Naive thymus-derived CD4-positive, alpha-beta T cell (primary cell): Measurements from ENCODE around the gene S100A2. TPM values are rescaled to one million over a fixed set of nuclear protein-coding genes. Genes with fewer than 3 reads are reported as not detected.
A peak's percentile ranks its signal among the peaks of the same experiment; 100 is the strongest.

ENCODE experiments used
- ATAC-seq: fragments of 150-1000 bp; cut with Tn5 transposase; 2 replicates; pipeline ENCODE4 v1.10.0; 2021; ENCODE audit warnings: mild to moderate bottlenecking, moderate library complexity
- CTCF ChIA-PET: fragments of 350-600 bp; sonication (Branson Sonifier 250); formaldehyde crosslinking; loops from one replicate; lab custom pipeline; 2021; ENCODE audit warnings: antibody characterized with exemption; lab: Charles Lee
- POLR2A ChIA-PET: fragments of 350-600 bp; sonication (Branson Sonifier 250); formaldehyde crosslinking; loops from one replicate; lab custom pipeline; 2021; ENCODE audit warnings: antibody characterized with exemption, inconsistent platforms; lab: Charles Lee
- DNase-seq, 9 donors: peaks; one replicate each; pipeline versions ENCODE4 v3.0.0 to v3.0.0-alpha.2; 2020 to 2022; ENCODE audit warnings: mixed read lengths in 1 of 9
- H3K27ac ChIP-seq: one replicate; pipeline ENCODE4 v1.7.0; 2013; ENCODE audit warnings: mild to moderate bottlenecking, low read depth, low read length, moderate library complexity
- H3K27me3 ChIP-seq, 2 donors: one replicate each; pipeline ENCODE4 v1.7.0; 2013; ENCODE audit warnings: low read length in 2 of 2, mild to moderate bottlenecking in 2 of 2, moderate library complexity in 2 of 2; ENCODE audit not compliant: control insufficient read depth in 2 of 2, insufficient read depth in 2 of 2
- H3K36me3 ChIP-seq, 3 experiments: 1 replicate in 2 of 3; 2 replicates in 1 of 3; pipeline ENCODE4 v1.7.0; 2013; ENCODE audit warnings: low read length in 3 of 3, mild to moderate bottlenecking in 3 of 3, moderate library complexity in 1 of 3; ENCODE audit not compliant: insufficient read depth in 3 of 3, control insufficient read depth in 2 of 3
- H3K4me1 ChIP-seq, 2 donors: one replicate each; pipeline ENCODE4 v1.7.0; 2013; ENCODE audit warnings: low read length in 2 of 2, mild to moderate bottlenecking in 2 of 2, moderate library complexity in 1 of 2; ENCODE audit not compliant: control insufficient read depth in 2 of 2, insufficient read depth in 2 of 2
- H3K4me3 ChIP-seq: 2 replicates; pipeline ENCODE4 v1.7.0; 2013; ENCODE audit warnings: mild to moderate bottlenecking, low read length
- H3K9me3 ChIP-seq, 3 experiments: 1 replicate in 2 of 3; 2 replicates in 1 of 3; pipeline ENCODE4 v1.7.0; 2013; ENCODE audit warnings: low read length in 3 of 3; ENCODE audit not compliant: control insufficient read depth in 2 of 3
- H3K27ac Mint-ChIP-seq, 9 donors: one replicate each; pipeline ENCODE4 v1.8.0; 2020 to 2022; ENCODE audit warnings: mixed read lengths in 9 of 9, mild to moderate bottlenecking in 8 of 9, moderate library complexity in 5 of 9, inconsistent platforms in 2 of 9
- H3K27me3 Mint-ChIP-seq, 5 donors: one replicate each; pipeline ENCODE4 v1.8.0; 2021 to 2022; ENCODE audit warnings: mixed read lengths in 5 of 5, mild to moderate bottlenecking in 1 of 5
- H3K36me3 Mint-ChIP-seq, 5 donors: one replicate each; pipeline ENCODE4 v1.8.0; 2020 to 2022; ENCODE audit warnings: mixed read lengths in 5 of 5, mild to moderate bottlenecking in 3 of 5, inconsistent platforms in 1 of 5
- H3K4me1 Mint-ChIP-seq, 7 donors: one replicate each; pipeline ENCODE4 v1.8.0; 2020 to 2022; ENCODE audit warnings: mixed read lengths in 7 of 7, mild to moderate bottlenecking in 3 of 7, inconsistent platforms in 1 of 7
- H3K4me3 Mint-ChIP-seq, 10 donors: one replicate each; pipeline ENCODE4 v1.8.0; 2020 to 2022; ENCODE audit warnings: mild to moderate bottlenecking in 10 of 10, mixed read lengths in 10 of 10, moderate library complexity in 6 of 10, inconsistent platforms in 2 of 10
- H3K9me3 Mint-ChIP-seq, 11 donors: one replicate each; pipeline ENCODE4 v1.8.0; 2020 to 2022; ENCODE audit warnings: mixed read lengths in 11 of 11, mild to moderate bottlenecking in 4 of 11, inconsistent platforms in 1 of 11, moderate library complexity in 1 of 11
- intact Hi-C, 2 donors: fragments of 100-400 bp; cut with micrococcal nuclease; formaldehyde crosslinking; loops; one replicate each; pipeline ENCODE4 v1.15.1; 2023
- polyA plus RNA-seq, 2 donors: library from polyadenylated mRNA; unstranded; fragments of 300-500 nt; fragmentation: Illumina TruSeq; gene quantifications; one replicate each; pipeline ENCODE4 v1.2.3, GENCODE V29; 2021
- total RNA-seq, 6 experiments: library from RNA in 5 of 6; stranded (reverse) in 5 of 6; gene quantifications; 1 replicate in 5 of 6; 2 replicates in 1 of 6; pipeline ENCODE4 v1.2.3 and lab custom pipeline; 2021 to 2026

Gene S100A2
- total and polyA plus RNA-seq, 7 experiments from 2014 or later: 1.1 TPM; not detected in 6

DNA sequence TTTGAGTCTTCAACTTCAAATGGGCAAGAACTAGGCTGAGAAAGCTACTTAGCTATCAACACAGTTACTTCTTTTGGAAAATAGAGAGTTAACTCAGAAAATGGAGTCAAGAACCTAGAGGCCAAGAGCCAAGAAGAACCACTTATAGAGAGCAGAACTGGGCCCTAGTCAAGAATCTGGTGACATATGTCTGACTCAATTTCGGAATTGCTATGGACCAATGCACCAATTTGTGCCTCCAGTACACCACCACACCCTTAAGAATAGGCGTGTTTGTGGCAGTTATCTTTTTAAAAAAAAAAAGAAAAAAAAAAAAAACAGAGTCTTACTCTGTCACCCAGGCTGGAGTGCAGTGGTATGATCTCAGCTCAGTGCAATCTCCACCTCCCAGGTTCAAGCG is 7.8 kb downstream of the S100A2 start:
- Histone ChIP-seq H3K36me3 (no peaks in the 10 kb centered on the region), H3K4me1 (no peaks in the 10 kb centered on the region), H3K27me3 (no peaks in the 10 kb centered on the region), H3K4me3 (no peak overlapping the region), H3K9me3 (no peaks in the 10 kb centered on the region), H3K27ac (no peak overlapping the region)
- no peaks in the 10 kb centered on the region for H3K27me3 Mint-ChIP-seq
- ChIA-PET POLR2A (interaction anchor here (1.3 kb wide), 1 partner anchor 13 kb away, joined by 3 read pairs; no protein-coding TSS in a partner anchor), CTCF (interaction anchor here (0.7 to 1.1 kb wide), 3 partner anchors 18 to 23 kb away, joined by 3 to 5 read pairs (median 3); partner anchors contain the start of gene S100A6)
- no peak overlapping the region for H3K27ac Mint-ChIP-seq
- H3K4me3 Mint-ChIP-seq: no peak overlapping the region
- DNase-seq: no peak
- ATAC-seq: no peak
- intact Hi-C loops: no loop called here
- no peaks in the 10 kb centered on the region for H3K36me3 Mint-ChIP-seq
- peaks cover 0 to 19% (median 7%) of the 10 kb centered on the region in 7 donors for H3K4me1 Mint-ChIP-seq
- peaks cover 0 to 1% (median 0%) of the 10 kb centered on the region in 11 donors for H3K9me3 Mint-ChIP-seq

DNA sequence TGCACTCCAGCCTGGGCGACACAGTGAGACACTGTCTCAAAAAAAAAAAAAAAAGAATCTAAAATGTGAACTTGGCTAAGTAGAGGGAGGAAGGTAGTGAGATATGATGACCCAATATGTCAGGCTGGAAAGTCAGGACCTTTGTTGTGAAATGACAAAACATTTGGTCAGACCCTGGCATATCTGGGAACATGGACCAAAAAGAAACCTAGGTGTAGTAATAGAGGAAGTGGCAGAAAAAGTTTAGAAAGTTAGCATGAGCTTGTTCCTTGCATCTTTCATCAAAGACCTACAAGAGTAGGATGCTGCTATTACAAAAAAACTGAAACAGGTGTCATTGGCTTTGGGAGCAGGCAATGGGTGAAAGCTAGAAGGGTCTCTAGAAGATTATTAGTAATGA is 9.3 kb downstream of the S100A2 start:
- H3K27ac ChIP-seq: no peak overlapping the region
- H3K9me3 Mint-ChIP-seq: peaks cover 0 to 1% (median 0%) of the 10 kb centered on the region in 11 donors
- CTCF ChIA-PET: interaction anchor here (1.1 to 1.3 kb wide), 2 partner anchors 12 to 21 kb away, joined by 3 to 5 read pairs; no protein-coding TSS in a partner anchor
- POLR2A ChIA-PET: interaction anchor here (0.9 kb wide), 1 partner anchor 21 kb away, joined by 3 read pairs; no protein-coding TSS in a partner anchor
- no peaks in the 10 kb centered on the region for H3K36me3 ChIP-seq
- ATAC-seq (no peak), DNase-seq (no peak)
- H3K27me3 Mint-ChIP-seq: no peaks in the 10 kb centered on the region
- H3K36me3 Mint-ChIP-seq: no peaks in the 10 kb centered on the region
- H3K27ac Mint-ChIP-seq: peak overlapping the region in 2 of 9 donors; percentile 18 to 70
- no peaks in the 10 kb centered on the region for H3K4me1 ChIP-seq
- H3K9me3 ChIP-seq: no peaks in the 10 kb centered on the region
- H3K4me3 ChIP-seq: no peak overlapping the region
- intact Hi-C loops: no loop called here
- peaks cover 0 to 16% (median 7%) of the 10 kb centered on the region in 7 donors for H3K4me1 Mint-ChIP-seq
- no peak overlapping the region for H3K4me3 Mint-ChIP-seq
- no peaks in the 10 kb centered on the region for H3K27me3 ChIP-seq

DNA sequence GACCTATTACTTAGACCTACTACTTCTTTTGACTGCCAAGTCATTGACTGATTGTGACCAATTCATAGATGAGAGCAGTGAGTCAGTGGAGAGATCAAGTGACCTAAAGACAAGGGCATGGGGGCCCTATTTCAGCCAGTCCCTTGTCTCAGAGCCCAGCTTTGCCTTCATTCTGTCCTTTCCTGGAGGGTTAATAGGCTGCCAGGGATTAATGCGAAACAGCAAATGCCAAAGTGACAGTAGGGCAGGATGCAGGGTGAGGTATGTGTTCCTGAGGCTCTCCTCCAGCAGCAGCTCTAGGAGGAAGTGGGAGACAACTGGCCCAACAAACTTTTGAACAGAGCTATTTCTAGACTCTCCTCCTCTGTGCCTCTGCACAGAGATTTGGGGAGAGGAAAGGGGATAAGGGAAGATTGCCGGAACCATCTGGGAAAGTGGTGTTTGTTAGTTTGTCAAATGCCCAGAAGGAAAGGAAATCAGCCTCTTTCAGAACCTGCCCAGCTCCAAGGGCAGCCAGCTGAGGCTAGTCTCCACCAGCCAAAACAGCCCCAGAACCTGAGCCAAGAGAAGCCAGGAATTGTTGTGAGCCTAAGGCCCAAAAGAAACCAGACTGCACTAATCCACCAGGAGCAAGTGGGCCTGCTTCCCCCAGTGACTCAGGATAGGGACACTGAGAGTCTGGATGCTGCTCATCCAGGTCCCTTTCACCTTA is 11.7 kb downstream of the S100A2 start:
- ChIA-PET CTCF (interaction anchor here (1.1 kb wide), 1 partner anchor 19 kb away, joined by 3 read pairs; no protein-coding TSS in a partner anchor), POLR2A (interaction anchor here (2.7 to 3.2 kb wide), 2 partner anchors 9 to 14 kb away, joined by 10 to 15 read pairs; partner anchors contain the start of genes S100A4 and S100A5)
- ATAC-seq (peak; percentile 53), DNase-seq (no peak)
- Mint-ChIP-seq H3K4me1 (peaks cover 1 to 24% (median 7%) of the 10 kb centered on the region in 7 donors), H3K36me3 (no peaks in the 10 kb centered on the region), H3K27ac (no peak overlapping the region), H3K9me3 (peaks cover 0 to 1% (median 0%) of the 10 kb centered on the region in 11 donors), H3K4me3 (no peak overlapping the region), H3K27me3 (no peaks in the 10 kb centered on the region)
- no peaks in the 10 kb centered on the region for H3K9me3 ChIP-seq
- H3K4me3 ChIP-seq: no peak overlapping the region
- no peaks in the 10 kb centered on the region for H3K27me3 ChIP-seq
- no peaks in the 10 kb centered on the region for H3K36me3 ChIP-seq
- intact Hi-C loops: no loop called here
- no peaks in the 10 kb centered on the region for H3K4me1 ChIP-seq
- no peak overlapping the region for H3K27ac ChIP-seq

DNA sequence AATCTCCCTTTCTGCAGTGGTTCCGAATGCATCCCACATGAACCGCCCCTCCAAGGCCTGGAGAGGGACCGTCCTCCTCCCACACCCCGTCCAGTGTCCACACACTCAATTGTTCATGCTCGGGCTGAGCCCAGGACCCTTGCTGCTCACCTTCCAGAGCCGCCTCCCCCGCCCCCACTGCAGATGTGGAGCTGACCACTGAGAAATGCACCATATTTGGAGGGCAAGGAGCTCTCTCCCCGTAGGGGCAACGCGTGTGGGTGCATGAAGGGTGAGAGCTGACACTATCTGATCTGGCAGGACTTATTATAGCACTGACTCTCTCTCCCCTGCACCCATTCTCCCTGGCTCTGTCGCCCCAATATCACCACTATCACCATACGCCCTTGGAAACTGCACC is 12.5 kb downstream of the S100A2 start:
- Mint-ChIP-seq H3K27ac (no peak overlapping the region), H3K4me1 (peaks cover 8 to 33% (median 13%) of the 10 kb centered on the region in 7 donors), H3K27me3 (no peaks in the 10 kb centered on the region), H3K36me3 (no peaks in the 10 kb centered on the region), H3K4me3 (no peak overlapping the region), H3K9me3 (peaks cover 0 to 1% (median 0%) of the 10 kb centered on the region in 11 donors)
- DNase-seq: no peak
- Histone ChIP-seq H3K36me3 (no peaks in the 10 kb centered on the region), H3K4me1 (no peaks in the 10 kb centered on the region), H3K4me3 (no peak overlapping the region), H3K9me3 (no peaks in the 10 kb centered on the region), H3K27me3 (no peaks in the 10 kb centered on the region), H3K27ac (no peak overlapping the region)
- intact Hi-C loops: no loop called here
- ChIA-PET CTCF (interaction anchor here (1.3 kb wide), 1 partner anchor 20 kb away, joined by 4 read pairs; no protein-coding TSS in a partner anchor), POLR2A (interaction anchor here (2.7 to 3.2 kb wide), 2 partner anchors 8 to 13 kb away, joined by 10 to 15 read pairs; partner anchors contain the start of genes S100A4 and S100A5)
- ATAC-seq: no peak

DNA sequence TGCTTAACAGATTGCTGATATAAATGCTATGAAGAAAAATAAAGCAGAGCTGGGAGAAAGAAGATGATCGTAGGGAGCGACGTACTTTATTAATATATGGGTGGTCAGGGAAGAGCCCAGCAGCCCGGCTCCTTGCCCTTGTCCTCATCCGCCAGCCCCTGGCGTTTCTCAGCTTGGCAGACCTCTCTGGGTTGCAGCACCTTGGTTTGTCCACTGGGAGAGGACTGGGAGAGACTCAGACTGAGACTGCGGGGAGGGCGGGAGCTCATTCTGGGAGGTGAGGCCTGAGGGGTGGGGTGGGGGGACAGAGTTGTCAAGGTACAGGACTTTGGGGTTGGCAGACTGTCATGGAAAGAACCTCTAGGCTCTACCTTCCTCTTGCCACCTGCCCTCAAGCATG is 13.3 kb downstream of the S100A2 start:
- no peaks in the 10 kb centered on the region for H3K36me3 Mint-ChIP-seq
- H3K4me1 ChIP-seq: no peaks in the 10 kb centered on the region
- no peak overlapping the region for H3K4me3 Mint-ChIP-seq
- H3K27me3 ChIP-seq: no peaks in the 10 kb centered on the region
- no peak overlapping the region for H3K4me3 ChIP-seq
- H3K9me3 ChIP-seq: no peaks in the 10 kb centered on the region
- intact Hi-C loops: no loop called here
- ATAC-seq (no peak), DNase-seq (no peak)
- H3K36me3 ChIP-seq: no peaks in the 10 kb centered on the region
- no peaks in the 10 kb centered on the region for H3K27me3 Mint-ChIP-seq
- CTCF ChIA-PET: interaction anchor here (1.3 to 2.3 kb wide), 2 partner anchors 19 kb away, joined by 4 to 7 read pairs; no protein-coding TSS in a partner anchor
- no peak overlapping the region for H3K27ac ChIP-seq
- H3K9me3 Mint-ChIP-seq: peaks cover 0 to 1% (median 0%) of the 10 kb centered on the region in 11 donors
- no peak overlapping the region for H3K27ac Mint-ChIP-seq
- peaks cover 9 to 40% (median 15%) of the 10 kb centered on the region in 7 donors for H3K4me1 Mint-ChIP-seq
- POLR2A ChIA-PET: interaction anchor here (1.9 to 2.7 kb wide), 3 partner anchors 9 to 18 kb away, joined by 4 to 28 read pairs (median 10); partner anchors contain the start of genes S100A5 and S100A6

DNA sequence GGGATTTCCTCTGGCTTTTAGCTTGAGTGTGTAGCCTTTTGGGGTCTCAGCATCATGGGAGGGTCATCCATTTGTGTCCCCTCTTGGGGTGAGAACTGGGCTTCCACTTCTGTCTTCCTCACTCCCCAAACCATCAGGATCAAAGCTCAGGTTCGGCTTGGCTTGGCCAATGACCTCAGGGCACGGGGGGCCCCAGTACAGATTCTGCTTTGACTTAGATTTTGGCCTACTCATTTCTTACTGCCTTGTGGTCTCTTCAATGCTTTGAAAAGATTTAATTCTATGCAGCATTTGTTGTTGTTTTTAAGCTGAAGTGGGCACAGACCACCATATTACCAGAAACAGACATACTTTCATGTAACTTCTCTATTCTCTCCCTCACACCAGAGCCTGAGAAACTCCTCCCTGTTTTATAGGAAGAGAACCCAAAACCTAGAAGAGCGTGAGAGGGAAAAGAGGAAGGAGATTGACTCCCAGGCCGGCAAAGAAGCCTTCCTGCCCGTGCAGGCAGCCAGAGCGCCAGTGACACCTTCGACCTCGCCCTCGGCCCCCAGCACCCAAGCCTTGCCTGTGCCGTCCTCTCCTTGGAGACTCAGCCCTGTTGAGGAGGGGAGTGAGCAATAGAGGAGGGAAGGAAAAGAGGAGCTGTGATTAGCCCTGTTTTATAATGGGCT is 14.7 kb downstream of the S100A2 start:
- H3K27me3 ChIP-seq: no peaks in the 10 kb centered on the region
- Mint-ChIP-seq H3K27me3 (no peaks in the 10 kb centered on the region), H3K4me1 (peaks cover 17 to 42% (median 23%) of the 10 kb centered on the region in 7 donors), H3K9me3 (peaks cover 0 to 1% (median 0%) of the 10 kb centered on the region in 11 donors), H3K4me3 (no peak overlapping the region), H3K27ac (peak overlapping the region in 2 of 9 donors; percentile 8 to 61), H3K36me3 (no peaks in the 10 kb centered on the region)
- CTCF ChIA-PET: interaction anchor here (0.9 to 2.3 kb wide), 5 partner anchors 10 to 19 kb away, joined by 3 to 7 read pairs (median 5); partner anchors contain the start of genes S100A5 and S100A6
- DNase-seq (no peak), ATAC-seq (peak; percentile 65)
- no peaks in the 10 kb centered on the region for H3K9me3 ChIP-seq
- peaks cover 5 to 13% of the 10 kb centered on the region in 2 donors for H3K4me1 ChIP-seq
- intact Hi-C loops: no loop called here
- H3K36me3 ChIP-seq: no peaks in the 10 kb centered on the region
- POLR2A ChIA-PET: interaction anchor here (0.8 to 2.7 kb wide), 4 partner anchors 10 to 225 kb away, joined by 3 to 28 read pairs (median 4); partner anchors contain the start of genes S100A5 and S100A6
- H3K4me3 ChIP-seq: no peak overlapping the region
- no peak overlapping the region for H3K27ac ChIP-seq
